ENCODE results near the gene SIRPG.

GRCh38 chr20:1629321-1629720 lies 28.3 kb downstream of the SIRPG start:
- no peak for TF ChIP-seq CEBPB (IDR thresholded peaks at IDR 0.05)
- no peak for TF ChIP-seq NFIC (IDR thresholded peaks at IDR 0.05)
- TF ChIP-seq EP300 (IDR thresholded peaks at IDR 0.05; ENCODE audit: borderline replicate concordance), result no peak
- TF ChIP-seq REST (IDR thresholded peaks at IDR 0.05; ENCODE audit: low read depth), result no peak
- TF ChIP-seq MAX (IDR thresholded peaks at IDR 0.05), result no peak
- TF ChIP-seq CREB1 (IDR thresholded peaks at IDR 0.05; ENCODE audit: low read depth), result no peak
- TF ChIP-seq RAD21 (IDR thresholded peaks at IDR 0.05; ENCODE audit: low read depth), result no peak
- TF ChIP-seq TAF1 (IDR thresholded peaks at IDR 0.05; ENCODE audit: low read depth), result no peak
- TF ChIP-seq FOXM1 (IDR thresholded peaks at IDR 0.05; ENCODE audit: borderline replicate concordance, low read depth), result no peak
